Adrenal gland (tissue), 19 donors: ENCODE measurements around the gene LRRC3B. TPM values are rescaled to one million over a fixed set of nuclear protein-coding genes. Genes with fewer than 3 reads are reported as not detected.

Experiments
- DNase-seq, 7 donors: peaks; one replicate each; pipeline ENCODE4 v3.0.0-alpha.2; 2019 to 2020
- H3K27ac ChIP-seq, 5 donors: fragments of 200-600 bp; sonication (generic) in 4 of 5; 1 replicate in 3 of 5; 2 replicates in 2 of 5; pipeline versions ENCODE4 v1.5.1 to v1.8.0; 2016 to 2020; ENCODE audit warnings: mild to moderate bottlenecking in 1 of 5
- H3K27me3 ChIP-seq: fragments of 200-600 bp; 2 replicates; pipeline ENCODE4 v1.8.0; 2021
- H3K36me3 ChIP-seq, 2 donors: fragments of 200-600 bp; replicated peaks in 1 of 2; 1 replicate in 1 of 2; 2 replicates in 1 of 2; pipeline versions ENCODE4 v1.5.1 to v1.8.0; 2018 to 2022
- H3K4me1 ChIP-seq, 2 donors: fragments of 200-600 bp; replicated peaks in 1 of 2; 1 replicate in 1 of 2; 2 replicates in 1 of 2; pipeline versions ENCODE4 v1.5.1 to v1.8.0; 2018 to 2021
- H3K4me3 ChIP-seq, 4 donors: fragments of 200-600 bp; sonication (generic) in 3 of 4; one replicate each; pipeline ENCODE4 v1.5.1; 2016 to 2018
- H3K9me3 ChIP-seq, 3 donors: fragments of 200-600 bp; sonication (generic) in 1 of 3; replicated peaks in 1 of 3; 1 replicate in 2 of 3; 2 replicates in 1 of 3; pipeline versions ENCODE4 v1.5.1 to v1.8.0; 2016 to 2021
- POLR2A ChIP-seq, 2 donors: fragments of 450-650 bp; IDR thresholded peaks; one replicate each; pipeline ENCODE4 v1.6.1; 2017; ENCODE audit warnings: antibody characterized with exemption in 2 of 2, mild to moderate bottlenecking in 2 of 2, moderate library complexity in 1 of 2
- WGBS, 4 donors: extraction: QIAGEN DNeasy Blood & Tissue Kit in 2 of 4; methylation state at CpG; one replicate each; pipeline versions ENCODE4 v1.1.5 to v1.1.7; 2013 to 2017; 5-methylcytosine and 5-hydroxymethylcytosine counted together
- intact Hi-C, 2 donors: fragments of 100-400 bp; cut with DNase I; formaldehyde crosslinking; loops; one replicate each; pipeline versions ENCODE4 v1.14.1 to v1.15.0; 2022 to 2023
- long read RNA-seq, 10 donors: library from polyadenylated mRNA in 3 of 10; unstranded in 2 of 10; stranded (forward) in 1 of 10; transcript quantifications; one replicate each; pipeline ENCODE4 v2.0.0 and lab custom pipeline, GENCODE V29; 2021 to 2026
- polyA plus RNA-seq, 3 donors: library from polyadenylated mRNA; stranded (reverse); fragments of 200-250 nt in 2 of 3; fragments of 350-450 nt in 1 of 3; fragmentation: Illumina TruSeq in 1 of 3; extraction: RNeasy Lipid Tissue Mini Kit (QIAGEN cat#74804) in 1 of 3; gene quantifications; one replicate each; pipeline ENCODE4 v1.2.3, GENCODE V29; 2013 to 2014
- total RNA-seq, 9 donors: library from RNA; depleted of rRNA in 4 of 9; stranded (reverse); fragments of >200 nt in 4 of 9; fragments of 120-200 nt in 1 of 9; fragmentation: NEBNext Ultra II Directional in 1 of 9; extraction: Animal tissue kit (Norgen Biotek cat#: 25700) in 1 of 9; gene quantifications; one replicate each; pipeline versions ENCODE4 v1.1.0 to v1.2.4, GENCODE V29; 2013 to 2023
- TF ChIP-seq, protein P1 (sequence below), 6 experiments: fragments of 450-650 bp in 4 of 6; fragments of 200-600 bp in 2 of 6; sonication (generic) in 1 of 6; IDR thresholded peaks; 1 replicate in 5 of 6; 2 replicates in 1 of 6; pipeline versions ENCODE4 v1.5.1 to v1.8.0; 2016 to 2021; ENCODE audit warnings: antibody characterized with exemption in 6 of 6, mild to moderate bottlenecking in 2 of 6, moderate library complexity in 1 of 6
- donor health status: healthy with polysubstance abuse.
- donor health status: Bipolar disorder and iron deficiency.
- donor health status: DM: yes; HTN: yes; CAD: no.
- donor health status: DM: no; HTN: no; CAD: no.
- donor health status: DM: no; HTN: no; CAD: no.
- donor health status: DM: yes; HTN: yes; CAD: no.

LRRC3B gene
- total RNA-seq (under 1 TPM in 2 of 9 donors, not detected in 7; 0.13 to 0.28 TPM), polyA plus RNA-seq (under 1 TPM in 1 of 3 donors, not detected in 2; 0.07 TPM)
- long read RNA-seq, donor 1 = 0 reads
- long read RNA-seq, donor 2 = 0 reads
- long read RNA-seq, donor 3 = 0 reads
- long read RNA-seq, donor 4 = 0 reads
- long read RNA-seq, donor 5 = 0 reads
- long read RNA-seq, donor 6 = 0 reads
- long read RNA-seq, donor 7 = 0 reads
- long read RNA-seq, donor 8 = 0 reads
- long read RNA-seq, donor 9, partial matches to known transcripts = 0 of 1 reads
- long read RNA-seq, donor 9, other reads (novel, unspliced or antisense) = 0 of 1 reads
- long read RNA-seq, donor 10 = 0 reads

- H3K9me3 ChIP-seq = no peaks in the 10 kb centered on the region
- TF ChIP-seq, protein P1, sequence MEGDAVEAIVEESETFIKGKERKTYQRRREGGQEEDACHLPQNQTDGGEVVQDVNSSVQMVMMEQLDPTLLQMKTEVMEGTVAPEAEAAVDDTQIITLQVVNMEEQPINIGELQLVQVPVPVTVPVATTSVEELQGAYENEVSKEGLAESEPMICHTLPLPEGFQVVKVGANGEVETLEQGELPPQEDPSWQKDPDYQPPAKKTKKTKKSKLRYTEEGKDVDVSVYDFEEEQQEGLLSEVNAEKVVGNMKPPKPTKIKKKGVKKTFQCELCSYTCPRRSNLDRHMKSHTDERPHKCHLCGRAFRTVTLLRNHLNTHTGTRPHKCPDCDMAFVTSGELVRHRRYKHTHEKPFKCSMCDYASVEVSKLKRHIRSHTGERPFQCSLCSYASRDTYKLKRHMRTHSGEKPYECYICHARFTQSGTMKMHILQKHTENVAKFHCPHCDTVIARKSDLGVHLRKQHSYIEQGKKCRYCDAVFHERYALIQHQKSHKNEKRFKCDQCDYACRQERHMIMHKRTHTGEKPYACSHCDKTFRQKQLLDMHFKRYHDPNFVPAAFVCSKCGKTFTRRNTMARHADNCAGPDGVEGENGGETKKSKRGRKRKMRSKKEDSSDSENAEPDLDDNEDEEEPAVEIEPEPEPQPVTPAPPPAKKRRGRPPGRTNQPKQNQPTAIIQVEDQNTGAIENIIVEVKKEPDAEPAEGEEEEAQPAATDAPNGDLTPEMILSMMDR (IDR thresholded peaks at IDR 0.05) = no peak
- no peak for TF ChIP-seq POLR2A (IDR thresholded peaks at IDR 0.05)
- peak within 1 kb of the TSS in 1 of 4 donors; percentile 31 for H3K4me3 ChIP-seq
- no peak for DNase-seq
- WGBS, 4 donors = 0 to 1% (median 1%) methylated on average over 4 to 72 of the region's 72 CpGs
- peaks cover 11% of the 10 kb centered on the region for H3K27me3 ChIP-seq
- intact Hi-C loops = no loop called here
- H3K27ac ChIP-seq = no peak within 1 kb of the TSS
- no peaks in the 10 kb centered on the region for H3K4me1 ChIP-seq
- no peaks in the 10 kb centered on the region for H3K36me3 ChIP-seq
Observed at GRCh38 chr3:26622621-26623418, at the start of gene LRRC3B. LRRC3B (plus strand) TSS chr3:26622772; CDS start chr3:26709673, 86,901 bp downstream.

DNA sequence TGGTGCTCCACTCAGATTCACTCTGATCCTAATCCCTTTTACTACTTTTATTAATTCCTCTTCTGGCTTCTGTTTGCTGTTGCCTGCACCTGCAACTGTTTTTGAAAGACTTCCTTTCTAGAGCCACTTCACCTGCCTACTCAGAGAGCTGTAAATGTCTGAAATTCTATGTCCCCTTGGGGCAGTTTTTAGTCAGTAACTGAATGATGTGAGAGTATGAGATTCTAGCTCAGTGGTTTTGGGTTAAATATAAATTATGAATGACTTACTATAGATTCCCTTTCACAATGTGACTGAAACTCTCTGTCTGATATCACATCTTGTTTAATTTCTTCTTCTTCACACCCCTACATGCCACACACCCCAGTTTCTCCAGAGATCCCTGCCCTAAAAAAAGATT, 47.8 kb upstream of the LRRC3B start:
- Histone ChIP-seq H3K4me1 (no peaks in the 10 kb centered on the region), H3K27me3 (no peaks in the 10 kb centered on the region), H3K9me3 (no peaks in the 10 kb centered on the region), H3K4me3 (no peak overlapping the region), H3K36me3 (no peaks in the 10 kb centered on the region), H3K27ac (no peak overlapping the region)
- intact Hi-C loops = no loop called here
- TF ChIP-seq, protein P1 (IDR thresholded peaks at IDR 0.05) = no peak
- TF ChIP-seq POLR2A (IDR thresholded peaks at IDR 0.05) = no peak
- no peak for DNase-seq

- 29 to 60% (median 55%) methylated on average over 1 of the region's 1 CpG for WGBS, 4 donors
- intact Hi-C loops = no loop called here
- Histone ChIP-seq H3K4me1 (no peaks in the 10 kb centered on the region), H3K27me3 (no peaks in the 10 kb centered on the region), H3K27ac (no peak overlapping the region), H3K4me3 (no peak overlapping the region), H3K36me3 (no peaks in the 10 kb centered on the region), H3K9me3 (no peaks in the 10 kb centered on the region)
- DNase-seq = no peak
- no peak for TF ChIP-seq POLR2A (IDR thresholded peaks at IDR 0.05)
- TF ChIP-seq, protein P1 (IDR thresholded peaks at IDR 0.05) = no peak
Observed at GRCh38 chr3:26579116-26579515, 43.5 kb upstream of the LRRC3B start.

GRCh38 chr3:26587571-26587970, 35.0 kb upstream of the LRRC3B start:
- intact Hi-C loops = no loop called here
- Histone ChIP-seq H3K27ac (no peak overlapping the region), H3K36me3 (no peaks in the 10 kb centered on the region), H3K4me3 (no peak overlapping the region), H3K4me1 (no peaks in the 10 kb centered on the region), H3K9me3 (no peaks in the 10 kb centered on the region), H3K27me3 (no peaks in the 10 kb centered on the region)
- 67 to 79% (median 76%) methylated on average over 4 of the region's 4 CpGs for WGBS, 4 donors
- no peak for TF ChIP-seq POLR2A (IDR thresholded peaks at IDR 0.05)
- no peak for DNase-seq
